22Rv1 (cell line): ENCODE results near the gene WWOX.

Experiments
- CTCF ChIP-seq: fragments of 450-650 bp; IDR thresholded peaks from 2 replicates; pipeline ENCODE4 v1.5.1; 2017; ENCODE audit warnings: mild to moderate bottlenecking
- ZFX ChIP-seq: fragments of 450-650 bp; IDR thresholded peaks from 2 replicates; pipeline ENCODE4 v1.6.1; 2017; ENCODE audit warnings: antibody characterized with exemption, borderline replicate concordance

DNA sequence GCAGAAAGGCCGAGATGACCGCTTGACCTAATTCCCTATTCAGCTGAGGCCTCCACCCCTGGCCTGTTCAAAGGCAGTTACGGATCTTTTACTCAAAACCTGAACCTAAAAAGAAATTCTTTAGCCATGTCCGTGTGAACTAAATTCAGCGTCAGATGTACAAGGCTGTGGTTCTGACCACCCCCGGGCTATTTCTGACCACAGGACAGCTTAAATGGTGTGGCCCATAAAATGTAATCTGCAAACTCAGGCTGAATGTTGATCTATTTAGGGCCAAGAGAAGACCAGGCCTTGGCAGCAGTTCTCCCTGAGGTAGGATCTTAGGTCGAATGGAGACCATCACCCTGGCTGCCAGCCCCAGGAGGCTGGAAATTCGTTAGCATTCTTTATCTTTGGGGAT is 485.5 kb downstream of the WWOX start:
- TF ChIP-seq CTCF (no peak), ZFX (no peak)
